Keratinocyte (primary cell): Measurements from ENCODE around the gene CNNM2.

Experiments
- CTCF ChIP-seq, 3 experiments: IDR thresholded peaks in 1 of 3; conservative IDR thresholded peaks in 1 of 3; optimal IDR thresholded peaks in 1 of 3; 2 replicates in 2 of 3; 3 replicates in 1 of 3; pipeline versions ENCODE3 to v1.5.1; 2011; ENCODE audit warnings: low read length in 3 of 3, mild to moderate bottlenecking in 3 of 3, moderate library complexity in 2 of 3, control low read depth in 1 of 3, inconsistent platforms in 1 of 3; ENCODE audit not compliant: insufficient read depth in 2 of 3; ENCODE audit errors: extremely low read depth in 1 of 3
- EZH2 ChIP-seq: IDR thresholded peaks from one replicate; pipeline ENCODE4 v1.6.1; 2012; ENCODE audit warnings: inconsistent platforms, mild to moderate bottlenecking, low read length, moderate library complexity

- no peak for TF ChIP-seq CTCF (optimal IDR thresholded peaks at IDR 0.05 in 1 of 3, IDR thresholded peaks at IDR 0.05 in 1 of 3, conservative IDR thresholded peaks at IDR 0.05 in 1 of 3; ENCODE audit: extremely low read depth in 1 of 3, insufficient read depth in 2 of 3, low read length in 3 of 3)
- no peak for TF ChIP-seq EZH2
Observed at GRCh38 chr10:103045961-103046360, 127.9 kb downstream of the CNNM2 start.
